Skeletal muscle satellite cell (primary cell): ENCODE results near the gene TTC16.

Source experiments
- H3K27me3 ChIP-seq: 2 replicates; pipeline ENCODE4 v1.7.0; 2013; ENCODE audit warnings: low read length; ENCODE audit not compliant: control insufficient read depth, insufficient read depth
- H3K36me3 ChIP-seq: 2 replicates; pipeline ENCODE4 v1.7.0; 2013; ENCODE audit warnings: mild to moderate bottlenecking, control low read depth, low read length; ENCODE audit not compliant: insufficient read depth
- H3K4me1 ChIP-seq: 2 replicates; pipeline ENCODE4 v1.7.0; 2013; ENCODE audit warnings: low read length; ENCODE audit not compliant: control insufficient read depth, insufficient read depth
- H3K4me2 ChIP-seq: 2 replicates; pipeline ENCODE4 v1.7.0; 2013; ENCODE audit warnings: mild to moderate bottlenecking, low read length
- H3K4me3 ChIP-seq: 2 replicates; pipeline ENCODE4 v1.7.0; 2013; ENCODE audit warnings: low read length
- H3K9ac ChIP-seq: 2 replicates; pipeline ENCODE4 v1.7.0; 2013; ENCODE audit warnings: mild to moderate bottlenecking, low read depth, low read length, moderate library complexity
- H3K9me3 ChIP-seq: replicated peaks from 2 replicates; pipeline ENCODE4 v1.7.0; 2013; ENCODE audit warnings: mild to moderate bottlenecking, control low read depth, low read length

The TTC16 gene

DNA sequence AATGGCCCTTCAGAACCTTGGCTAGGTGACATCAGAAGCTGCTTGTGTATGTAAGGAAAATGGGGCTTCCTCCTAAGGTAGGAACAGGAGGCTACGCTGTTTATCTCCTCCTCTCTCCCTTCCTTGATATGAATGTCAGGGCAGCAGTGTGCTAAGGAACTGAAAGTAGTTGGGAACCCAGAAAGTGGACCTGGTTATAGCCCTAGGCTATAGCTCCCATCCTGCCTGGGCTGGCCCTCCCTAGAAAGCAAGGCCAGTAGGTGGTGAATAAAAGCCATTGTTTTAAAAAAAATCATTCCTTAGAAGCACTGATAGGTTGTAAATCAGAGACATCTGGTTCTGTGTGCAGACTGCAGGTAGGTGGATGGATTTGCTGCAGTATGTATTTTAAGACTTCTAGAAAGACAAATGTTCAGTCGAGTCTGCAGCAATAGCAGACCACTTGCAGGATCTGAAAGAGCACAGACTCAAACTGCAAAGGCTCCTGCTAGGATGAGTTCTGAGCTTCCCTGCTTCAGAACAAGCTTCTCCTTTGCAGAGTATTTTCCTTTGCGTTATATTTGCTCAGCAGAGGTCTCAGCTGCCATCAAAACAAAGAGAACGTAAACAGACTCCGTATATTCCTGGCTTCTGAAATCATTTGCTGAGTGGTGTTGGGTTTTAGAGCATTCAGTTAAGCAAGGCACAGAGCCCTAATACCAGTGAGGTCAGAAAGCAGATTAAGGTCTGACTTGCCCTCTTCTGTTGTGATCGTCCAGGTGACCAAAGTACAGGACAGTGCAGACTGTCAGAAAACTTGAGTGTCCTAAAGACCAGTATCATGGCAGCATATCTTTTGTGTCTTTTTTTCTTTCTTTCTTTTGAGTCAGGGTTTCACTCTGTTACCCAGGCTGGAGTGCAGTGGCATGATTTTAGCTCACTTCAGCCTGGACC is 29.2 kb upstream of the TTC16 start:
- H3K4me3 ChIP-seq, result no peak overlapping the region
- no peak overlapping the region for H3K9ac ChIP-seq
- H3K4me1 ChIP-seq, result peaks cover 11% of the 10 kb centered on the region
- no peaks in the 10 kb centered on the region for H3K9me3 ChIP-seq
- no peak overlapping the region for H3K4me2 ChIP-seq
- H3K36me3 ChIP-seq, result peaks cover 35% of the 10 kb centered on the region
- H3K27me3 ChIP-seq, result no peaks in the 10 kb centered on the region

DNA sequence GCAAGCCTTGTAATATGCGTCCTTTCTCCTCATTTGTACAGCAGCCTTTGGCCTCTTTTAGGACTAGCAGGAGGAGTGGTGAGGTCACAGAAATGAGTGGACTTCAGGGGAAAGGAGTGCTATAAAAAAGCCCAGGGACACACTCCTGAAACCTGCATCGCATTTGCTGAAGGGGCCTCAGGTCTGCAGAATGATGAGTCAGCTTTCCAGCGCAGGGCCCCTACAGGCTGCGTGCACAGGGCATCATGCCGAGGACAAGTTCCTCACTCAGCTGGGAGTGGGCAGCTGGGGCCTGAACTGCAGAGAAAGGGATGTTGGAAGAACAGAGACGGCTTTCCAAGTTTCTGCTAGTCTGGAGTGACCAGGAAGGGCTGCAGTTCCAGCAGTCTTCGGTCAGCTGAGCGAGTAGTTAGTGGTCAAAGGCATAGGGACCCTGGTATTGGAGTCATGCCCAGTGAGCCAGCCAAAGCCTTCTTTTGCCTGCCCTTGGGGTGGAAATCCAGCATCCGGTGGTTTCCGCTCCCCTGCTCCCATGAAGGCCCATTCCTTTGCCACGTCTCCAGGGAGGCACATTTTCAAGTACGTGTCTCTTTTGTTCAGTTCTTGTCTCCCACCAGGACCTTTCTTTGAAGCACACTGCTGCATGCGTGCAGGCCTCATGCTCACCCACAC is 26.4 kb upstream of the TTC16 start:
- no peak overlapping the region for H3K4me2 ChIP-seq
- no peak overlapping the region for H3K4me3 ChIP-seq
- H3K9ac ChIP-seq, result no peak overlapping the region
- H3K4me1 ChIP-seq, result peaks cover 5% of the 10 kb centered on the region
- no peaks in the 10 kb centered on the region for H3K27me3 ChIP-seq
- H3K36me3 ChIP-seq, result peaks cover 24% of the 10 kb centered on the region
- H3K9me3 ChIP-seq, result no peaks in the 10 kb centered on the region

DNA sequence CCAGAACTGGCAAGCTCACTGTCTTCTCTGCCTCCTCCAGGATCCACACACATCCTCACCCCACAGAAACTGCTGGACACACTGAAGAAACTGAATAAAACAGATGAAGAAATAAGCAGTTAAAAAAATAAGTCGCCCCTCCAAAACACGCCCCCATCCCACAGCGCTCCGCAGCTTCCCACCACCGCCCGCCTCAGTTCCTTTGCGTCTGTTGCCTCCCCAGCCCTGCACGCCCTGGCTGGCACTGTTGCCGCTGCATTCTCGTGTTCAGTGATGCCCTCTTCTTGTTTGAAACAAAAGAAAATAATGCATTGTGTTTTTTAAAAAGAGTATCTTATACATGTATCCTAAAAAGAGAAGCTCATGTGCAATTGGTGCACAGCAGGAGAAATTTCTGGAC is 25.1 kb upstream of the TTC16 start:
- Histone ChIP-seq H3K4me1 (peaks cover 5% of the 10 kb centered on the region), H3K4me3 (no peak overlapping the region), H3K9ac (no peak overlapping the region), H3K4me2 (no peak overlapping the region), H3K9me3 (no peaks in the 10 kb centered on the region), H3K36me3 (peaks cover 24% of the 10 kb centered on the region), H3K27me3 (no peaks in the 10 kb centered on the region)

DNA sequence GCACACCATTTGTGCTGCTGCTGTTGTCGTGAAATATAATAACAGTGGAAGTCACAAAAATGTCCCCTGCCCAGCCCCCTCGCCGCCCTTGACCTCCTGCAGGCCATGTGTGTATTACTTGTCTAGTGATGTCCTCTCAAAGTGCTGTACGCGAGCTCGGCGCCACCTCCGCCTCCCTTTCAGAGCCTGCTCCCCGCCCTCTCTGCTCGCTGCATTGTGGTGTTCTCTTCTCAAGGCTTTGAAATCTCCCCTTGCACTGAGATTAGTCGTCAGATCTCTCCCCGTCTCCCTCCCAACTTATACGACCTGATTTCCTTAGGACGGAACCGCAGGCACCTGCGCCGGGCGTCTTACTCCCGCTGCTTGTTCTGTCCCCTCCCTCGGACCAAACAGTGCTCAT is 23.8 kb upstream of the TTC16 start:
- no peaks in the 10 kb centered on the region for H3K9me3 ChIP-seq
- H3K9ac ChIP-seq, result no peak overlapping the region
- peaks cover 24% of the 10 kb centered on the region for H3K36me3 ChIP-seq
- H3K4me1 ChIP-seq, result peaks cover 5% of the 10 kb centered on the region
- H3K4me2 ChIP-seq, result no peak overlapping the region
- H3K27me3 ChIP-seq, result no peaks in the 10 kb centered on the region
- H3K4me3 ChIP-seq, result no peak overlapping the region

- H3K36me3 ChIP-seq, result peaks cover 24% of the 10 kb centered on the region
- H3K27me3 ChIP-seq, result no peaks in the 10 kb centered on the region
Observed at GRCh38 chr9:127693143-127693542, 22.7 kb upstream of the TTC16 start.

DNA sequence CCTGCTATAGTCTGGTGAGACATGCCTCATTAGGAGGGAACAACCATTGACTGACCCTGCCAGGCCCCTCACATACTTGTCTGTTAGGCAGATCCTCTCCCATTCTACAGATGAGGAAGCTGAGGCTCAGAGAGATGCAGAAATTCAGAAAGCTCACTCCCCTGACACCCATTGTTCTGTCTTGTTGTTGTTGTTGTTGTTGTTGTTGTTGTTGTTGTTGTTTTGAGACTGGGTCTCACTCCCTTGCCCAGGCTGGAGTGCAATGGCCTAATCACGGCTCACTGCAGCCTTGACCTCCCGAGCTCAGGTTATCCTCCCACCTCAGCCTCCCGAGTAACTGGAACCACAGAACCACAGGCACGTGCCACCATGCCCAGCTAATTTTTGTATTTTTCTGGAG is 22.2 kb upstream of the TTC16 start:
- H3K4me2 ChIP-seq, result no peak overlapping the region
- no peak overlapping the region for H3K4me3 ChIP-seq
- no peak overlapping the region for H3K9ac ChIP-seq
- H3K9me3 ChIP-seq, result no peaks in the 10 kb centered on the region
- H3K36me3 ChIP-seq, result peaks cover 24% of the 10 kb centered on the region
- H3K4me1 ChIP-seq, result peaks cover 5% of the 10 kb centered on the region
- H3K27me3 ChIP-seq, result no peaks in the 10 kb centered on the region

More at GRCh38 chr9:127693143-127693542, 22.7 kb upstream of the TTC16 start:
- Histone ChIP-seq H3K4me2 (no peak overlapping the region), H3K4me1 (peaks cover 5% of the 10 kb centered on the region), H3K4me3 (no peak overlapping the region), H3K9me3 (no peaks in the 10 kb centered on the region), H3K9ac (no peak overlapping the region)

GRCh38 chr9:127694890-127695720 is 20.8 kb upstream of the TTC16 start:
- Histone ChIP-seq H3K27me3 (no peaks in the 10 kb centered on the region), H3K36me3 (peaks cover 13% of the 10 kb centered on the region), H3K9ac (no peak overlapping the region), H3K4me1 (peaks cover 14% of the 10 kb centered on the region), H3K4me3 (no peak overlapping the region), H3K4me2 (no peak overlapping the region), H3K9me3 (no peaks in the 10 kb centered on the region)

GRCh38 chr9:127697575-127697974 is 18.3 kb upstream of the TTC16 start:
- H3K9ac ChIP-seq, result no peak overlapping the region
- peaks cover 6% of the 10 kb centered on the region for H3K36me3 ChIP-seq
- no peak overlapping the region for H3K4me3 ChIP-seq
- no peaks in the 10 kb centered on the region for H3K27me3 ChIP-seq
- no peaks in the 10 kb centered on the region for H3K9me3 ChIP-seq
- peaks cover 14% of the 10 kb centered on the region for H3K4me1 ChIP-seq
- H3K4me2 ChIP-seq, result no peak overlapping the region

DNA sequence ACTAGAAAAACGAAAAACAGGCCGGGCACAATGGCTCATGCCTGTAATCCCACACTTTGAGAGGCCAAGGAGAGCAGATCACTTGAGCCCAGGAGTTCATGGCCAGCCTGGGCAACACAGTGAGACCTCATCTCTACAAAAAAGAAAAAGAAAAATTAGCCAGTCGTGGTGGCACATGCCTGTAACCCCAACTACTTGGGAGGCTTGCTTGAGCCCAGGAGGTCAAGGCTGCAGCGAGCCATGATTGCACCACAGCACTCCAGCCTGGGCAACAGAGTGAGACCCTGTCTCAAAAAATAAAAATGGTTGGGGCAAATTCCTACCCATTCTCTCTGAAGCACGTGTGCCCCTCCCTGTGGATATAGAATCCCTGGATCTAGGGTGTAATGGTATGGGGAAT is 17.5 kb upstream of the TTC16 start:
- Histone ChIP-seq H3K9ac (no peak overlapping the region), H3K4me1 (peaks cover 14% of the 10 kb centered on the region), H3K4me3 (no peak overlapping the region), H3K36me3 (peaks cover under 1% of the 10 kb centered on the region), H3K27me3 (no peaks in the 10 kb centered on the region), H3K9me3 (no peaks in the 10 kb centered on the region), H3K4me2 (no peak overlapping the region)

DNA sequence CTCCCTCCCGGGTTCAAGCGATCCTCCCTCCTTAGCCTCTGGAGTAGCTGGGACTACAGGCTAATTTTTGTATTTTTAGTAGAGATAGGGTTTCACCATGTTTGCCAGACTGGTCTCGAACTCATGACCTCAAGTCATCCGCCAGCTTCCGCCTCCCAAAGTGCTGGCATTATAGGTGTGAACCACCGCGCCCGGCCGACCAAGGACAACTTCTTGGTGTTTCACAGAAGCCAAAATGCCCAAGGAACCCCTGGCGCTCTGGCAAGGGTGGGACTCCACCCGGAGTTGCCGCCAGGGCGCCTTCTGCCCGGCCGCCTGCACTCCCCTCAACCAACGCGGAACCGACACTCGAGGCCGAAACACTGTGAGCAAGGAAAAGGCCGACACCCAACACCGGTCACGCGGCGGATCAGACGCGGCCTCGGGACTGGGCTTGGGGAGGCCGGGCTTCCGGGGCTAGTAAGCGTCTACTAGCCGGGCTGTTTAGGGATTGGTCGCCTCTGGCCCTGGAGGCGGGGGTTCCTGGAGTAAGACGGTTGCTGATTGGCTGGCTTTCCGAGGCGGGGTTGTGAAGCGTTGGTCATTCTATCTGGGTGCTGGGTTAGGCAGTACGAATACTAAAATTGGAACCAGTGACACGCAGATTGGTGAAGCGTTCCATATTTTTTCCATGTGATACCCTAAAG is 16.8 kb upstream of the TTC16 start:
- Histone ChIP-seq H3K4me2 (peak overlapping the region; percentile 68), H3K9ac (peak overlapping the region; percentile 20), H3K4me3 (peak overlapping the region; percentile 58)

GRCh38 chr9:127700140-127700539 is 15.7 kb upstream of the TTC16 start:
- Histone ChIP-seq H3K9ac (no peak overlapping the region), H3K9me3 (no peaks in the 10 kb centered on the region), H3K4me3 (no peak overlapping the region), H3K36me3 (no peaks in the 10 kb centered on the region), H3K4me2 (no peak overlapping the region), H3K27me3 (no peaks in the 10 kb centered on the region), H3K4me1 (peaks cover 14% of the 10 kb centered on the region)

More for the DNA sequence above, 16.8 kb upstream of the TTC16 start:
- Histone ChIP-seq H3K36me3 (no peaks in the 10 kb centered on the region), H3K9me3 (no peaks in the 10 kb centered on the region), H3K4me1 (peaks cover 14% of the 10 kb centered on the region), H3K27me3 (no peaks in the 10 kb centered on the region)
